Activated CD4-positive, alpha-beta T cell treated with anti-CD3 and anti-CD28 coated beads, Interleukin-10, Interleukin-2, amounts not matched to agents 100 ng/mL and 50 ng/mL, durations not matched to agents 16 hours and 8 hours (primary cell): ENCODE data around the gene VTI1A.
"Not testable (repeated sequence)": the region's sequence is repeated elsewhere in the genome, so short reads cannot be mapped to it uniquely, and the experiment has no call there.

Source experiments
- DNase-seq: peaks from one replicate; pipeline ENCODE4 v3.0.0-alpha.2; 2020

Gene VTI1A

GRCh38 chr10:112507988-112508387 is 61.0 kb downstream of the VTI1A start:
- no peak for DNase-seq

GRCh38 chr10:112509558-112510291 is 62.7 kb downstream of the VTI1A start:
- DNase-seq: no peak

- peak; percentile 62 for DNase-seq
Observed at GRCh38 chr10:112510384-112510783, 63.4 kb downstream of the VTI1A start.

DNA sequence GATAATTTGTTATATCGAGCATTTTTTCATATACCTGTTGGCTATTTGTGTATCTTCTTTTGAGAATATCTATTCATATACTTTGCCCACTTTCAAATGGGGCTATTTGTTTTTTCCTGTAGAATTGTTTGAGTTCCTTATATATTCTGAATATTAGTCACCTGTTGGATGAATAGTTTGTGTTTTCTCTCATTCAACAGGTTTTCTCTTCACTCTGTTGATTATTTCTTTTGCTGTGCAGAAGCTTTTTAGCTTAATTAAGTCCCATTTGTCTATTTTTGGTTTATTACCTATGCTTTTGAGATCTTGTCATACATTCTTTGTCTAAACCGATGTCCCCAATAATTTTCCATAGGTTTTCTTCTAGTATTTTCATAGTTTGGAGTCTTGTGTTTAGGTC is 65.3 kb downstream of the VTI1A start:
- DNase-seq: no peak

GRCh38 chr10:112515126-112515525 is 68.1 kb downstream of the VTI1A start:
- no peak for DNase-seq

- DNase-seq: no peak
Observed at GRCh38 chr10:112515852-112516251, 68.8 kb downstream of the VTI1A start.

- no peak for DNase-seq
Observed at GRCh38 chr10:112517451-112517862, 70.4 kb downstream of the VTI1A start.

DNA sequence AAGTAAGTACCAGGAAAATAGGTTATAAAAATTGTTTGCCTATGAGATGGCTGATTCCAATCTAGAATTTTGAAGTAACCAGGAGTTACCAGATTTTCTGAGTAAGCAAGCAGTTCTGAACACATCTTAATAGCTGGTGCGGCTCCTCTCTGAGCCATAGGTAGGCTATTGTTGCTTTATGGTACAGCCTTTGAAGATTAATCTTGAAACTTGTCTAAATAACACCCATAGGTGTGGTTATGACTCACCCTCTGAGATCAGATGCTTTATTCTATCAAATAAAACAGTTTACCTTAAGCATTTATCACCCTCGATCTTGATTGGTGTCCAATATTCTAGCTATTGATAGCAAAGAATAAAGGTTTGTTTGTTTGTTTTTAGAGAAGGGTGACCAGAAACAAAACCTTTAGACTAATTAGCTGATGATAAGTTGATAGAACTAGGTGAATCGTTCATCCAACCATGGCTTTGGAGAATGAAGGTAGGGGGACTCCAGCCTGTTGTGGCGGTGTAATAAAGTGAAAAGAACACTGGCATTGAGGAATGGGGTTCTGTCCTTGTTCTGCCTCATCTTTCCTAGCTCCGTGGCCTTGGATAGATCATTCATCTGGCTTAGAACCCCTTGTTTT is 72.2 kb downstream of the VTI1A start:
- DNase-seq: peak; percentile 84

DNA sequence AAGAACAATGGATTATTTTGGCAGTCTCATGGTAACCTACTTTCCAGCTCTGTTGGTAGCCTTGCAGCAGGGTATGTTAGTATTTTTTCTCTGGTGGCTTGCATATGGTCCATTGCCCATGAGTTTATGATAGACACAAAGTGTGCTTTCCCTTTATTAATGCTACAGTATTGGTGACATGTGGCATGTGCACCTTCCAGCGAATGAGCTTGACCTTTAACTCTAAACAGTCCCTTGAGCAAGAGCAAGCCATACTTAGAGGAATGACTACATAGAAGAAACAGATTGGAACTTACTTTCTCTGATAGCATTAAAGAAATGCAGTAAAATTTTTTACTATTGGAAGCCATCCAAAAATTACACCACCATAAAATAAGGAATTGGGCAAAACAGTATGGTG is 73.9 kb downstream of the VTI1A start:
- DNase-seq: no peak

DNA sequence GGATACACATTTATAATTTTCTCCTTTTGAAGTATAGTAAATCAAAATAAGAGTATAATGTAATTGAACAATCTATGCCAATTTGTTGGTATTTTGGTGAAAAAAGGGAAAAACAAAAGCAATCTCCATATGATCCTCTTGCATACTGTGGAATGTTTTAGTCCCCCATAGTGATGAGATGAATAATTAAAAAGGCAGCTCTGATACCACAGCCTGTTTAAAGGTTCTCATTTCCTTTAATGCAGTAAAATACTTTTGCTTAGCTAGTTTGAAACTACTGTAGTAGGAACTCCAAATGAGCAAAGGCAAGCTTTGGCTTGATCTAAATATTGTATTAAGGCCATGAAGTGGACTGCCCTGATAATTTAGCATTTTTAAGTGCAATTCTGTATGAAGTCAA is 77.6 kb downstream of the VTI1A start:
- no peak for DNase-seq

GRCh38 chr10:112525200-112525599 is 78.2 kb downstream of the VTI1A start:
- DNase-seq: no peak

DNA sequence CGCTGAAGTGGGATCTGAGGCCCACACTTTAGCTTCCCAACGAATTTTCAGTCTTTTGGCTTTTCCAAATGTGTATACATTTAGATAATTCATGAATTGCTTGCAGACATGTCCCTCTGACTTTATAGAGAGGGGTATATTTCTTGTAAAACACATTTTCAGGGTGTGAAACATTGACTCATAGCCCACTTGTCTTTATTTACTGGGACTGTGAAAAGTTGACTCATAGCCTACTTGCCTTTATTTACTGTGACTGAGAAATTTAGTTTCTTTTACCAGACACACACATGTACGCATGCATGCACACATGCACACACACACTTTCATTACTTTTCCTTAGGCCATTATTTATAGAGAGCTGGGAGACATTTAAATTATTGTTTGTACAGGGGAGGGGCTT is 79.1 kb downstream of the VTI1A start:
- peak; percentile 77 for DNase-seq

DNA sequence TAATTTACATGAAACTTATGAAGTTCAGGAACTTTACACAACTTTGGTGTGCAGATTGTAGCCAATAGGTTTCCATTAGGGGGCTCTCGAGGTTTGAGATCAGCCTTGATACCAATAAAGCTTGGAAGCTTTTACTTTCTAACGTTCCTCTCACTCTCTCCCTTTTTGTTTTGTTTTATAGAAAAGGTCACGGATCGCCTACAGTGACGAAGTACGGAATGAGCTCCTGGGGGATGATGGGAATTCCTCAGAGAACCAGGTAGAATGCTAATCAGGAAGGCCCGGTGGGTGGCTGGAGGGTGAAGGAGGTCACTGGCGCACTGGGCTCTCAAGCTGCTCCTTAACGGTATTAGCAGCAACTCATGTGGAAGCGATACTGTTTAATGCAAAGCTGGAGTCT is 79.9 kb downstream of the VTI1A start:
- no peak for DNase-seq

DNA sequence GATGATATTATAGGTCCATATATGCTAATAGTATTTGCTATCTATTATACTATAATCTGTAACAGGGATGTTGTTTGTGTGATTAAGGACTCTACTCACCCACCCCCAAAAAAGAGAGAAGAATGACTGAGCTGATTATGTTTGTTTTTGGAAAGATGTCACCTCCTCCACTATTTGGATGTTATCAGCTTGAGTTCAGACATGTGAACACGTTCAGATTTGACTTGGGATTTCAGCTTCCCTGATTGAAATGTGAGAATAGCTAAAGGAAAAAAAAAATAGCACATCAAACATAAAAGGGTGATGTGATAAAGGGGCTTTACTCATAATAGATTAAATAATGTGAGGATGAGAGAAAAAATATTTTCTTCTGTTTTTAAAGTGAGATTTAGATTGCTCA is 81.2 kb downstream of the VTI1A start:
- no peak for DNase-seq

- DNase-seq: no peak
Observed at GRCh38 chr10:112531421-112531820, 84.4 kb downstream of the VTI1A start.

- peak; percentile 85 for DNase-seq
Observed at GRCh38 chr10:112532189-112532588, 85.2 kb downstream of the VTI1A start.

GRCh38 chr10:112532956-112533355 is 85.9 kb downstream of the VTI1A start:
- DNase-seq: no peak

GRCh38 chr10:112533916-112534315 is 86.9 kb downstream of the VTI1A start:
- no peak for DNase-seq

- no peak for DNase-seq
Observed at GRCh38 chr10:112535531-112535951, 88.5 kb downstream of the VTI1A start.

DNA sequence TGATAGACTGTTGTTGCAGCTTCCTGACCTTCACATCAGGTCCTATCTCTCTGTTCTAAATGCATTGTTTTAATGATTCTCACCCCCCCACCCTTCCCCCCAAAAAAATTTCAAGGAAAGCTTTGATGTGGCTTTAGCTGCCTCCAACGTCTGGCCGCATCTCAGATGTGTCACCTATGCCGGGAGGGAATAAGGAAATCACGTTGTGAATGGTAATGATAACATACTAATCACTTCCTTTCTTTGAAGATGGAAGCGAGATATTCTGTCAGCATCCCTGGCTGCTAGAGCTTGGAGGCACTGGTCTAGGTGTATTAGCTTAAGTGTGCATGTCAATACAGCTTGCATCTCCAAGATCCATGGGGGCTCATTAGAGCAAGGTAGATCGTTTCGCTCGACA is 89.6 kb downstream of the VTI1A start:
- DNase-seq: no peak

DNA sequence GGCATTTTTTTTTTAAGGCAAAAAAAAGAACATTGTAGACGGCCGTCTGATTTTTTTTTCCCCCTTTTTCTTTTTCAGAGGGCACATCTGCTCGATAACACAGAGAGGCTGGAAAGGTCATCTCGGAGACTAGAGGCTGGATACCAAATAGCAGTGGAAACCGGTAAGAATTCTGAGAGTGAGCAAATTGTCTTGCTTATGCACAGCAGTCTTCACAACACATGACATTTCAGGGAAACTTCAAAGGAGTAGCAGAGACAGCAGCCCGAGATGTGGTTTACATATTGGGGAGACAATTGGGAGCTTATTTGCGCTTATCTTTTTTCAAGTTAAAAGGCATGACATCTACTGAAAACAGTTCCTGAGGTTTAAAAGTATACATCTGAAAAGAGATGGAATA is 91.2 kb downstream of the VTI1A start:
- no peak for DNase-seq

DNA sequence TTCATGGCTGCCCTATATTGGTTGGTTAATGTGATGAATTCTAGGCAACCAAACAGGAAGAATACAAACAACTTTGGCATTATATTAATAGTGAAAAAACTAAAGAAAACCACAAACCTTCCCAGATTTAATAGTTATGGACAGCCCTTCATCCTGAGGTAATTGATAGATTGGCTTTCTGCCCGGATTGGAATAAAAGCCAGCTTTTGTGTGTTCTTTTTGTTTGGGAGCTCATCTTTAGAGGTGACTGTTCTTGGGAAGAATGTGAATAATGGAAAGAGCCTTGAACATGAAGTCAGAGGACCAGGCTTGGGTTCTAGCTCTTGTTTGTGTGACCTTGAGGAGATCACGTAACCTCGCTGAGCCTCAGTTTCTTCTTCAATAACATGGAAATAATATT is 92.3 kb downstream of the VTI1A start:
- DNase-seq: no peak

DNA sequence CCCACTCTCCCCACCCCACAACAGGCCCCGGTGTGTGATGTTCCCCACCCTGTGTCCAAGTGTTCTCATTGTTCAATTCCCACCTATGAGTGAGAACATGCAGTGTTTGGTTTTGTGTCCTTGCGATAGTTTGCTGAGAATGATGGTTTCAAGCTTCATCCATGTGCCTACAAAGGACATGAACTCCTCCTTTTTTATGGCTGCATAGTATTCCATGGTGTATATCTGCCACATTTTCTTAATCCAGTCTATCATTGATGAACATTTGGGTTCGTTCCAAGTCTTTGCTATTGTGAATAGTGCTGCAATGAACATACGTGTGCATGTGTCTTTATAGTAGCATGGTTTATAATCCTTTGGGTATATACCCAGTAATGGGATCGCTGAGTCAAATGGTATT is 95.8 kb downstream of the VTI1A start:
- not testable (repeated sequence) for DNase-seq

DNA sequence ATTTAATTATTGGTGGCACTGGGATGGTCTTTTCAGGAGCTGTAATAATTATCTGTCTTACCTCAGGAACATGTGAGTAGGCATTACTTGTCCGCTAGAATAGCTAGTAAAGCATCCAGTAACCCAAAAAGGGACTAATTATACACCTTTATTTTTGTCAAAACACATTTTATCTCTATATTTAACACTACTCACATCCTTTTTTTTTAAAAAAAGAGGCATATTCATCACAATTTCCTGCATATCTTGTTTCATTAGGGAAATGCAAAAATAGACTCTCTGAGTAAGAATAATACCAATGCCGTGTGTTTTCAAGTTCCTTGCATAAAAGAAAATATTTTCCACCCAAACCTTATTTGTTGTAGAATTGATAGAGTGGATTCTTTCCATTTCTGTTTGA is 99.5 kb downstream of the VTI1A start:
- DNase-seq: no peak
